ENCODE results near the gene FBXL19.

DNA sequence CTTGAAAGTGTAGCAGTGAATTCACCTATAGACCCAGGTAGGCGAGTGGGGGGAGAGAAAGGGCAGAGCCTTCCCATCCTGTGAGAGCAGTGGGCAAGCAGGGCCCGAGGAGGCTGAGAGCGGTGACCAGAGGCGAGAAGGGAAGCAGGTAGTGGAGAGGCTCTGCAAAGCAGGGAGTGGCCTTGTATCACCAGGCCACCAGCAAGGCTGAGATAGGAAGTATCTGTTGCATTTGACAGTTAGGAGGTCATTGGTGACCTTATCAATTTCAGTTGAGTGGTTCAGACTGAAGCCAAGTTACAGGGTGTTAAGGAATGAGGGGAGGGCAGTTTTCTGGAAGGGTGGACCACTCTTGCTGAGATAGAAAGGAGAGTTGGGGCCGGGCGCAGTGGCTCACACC lies 51.0 kb downstream of the FBXL19 start:
- TF ChIP-seq EZH2phosphoT487 (IDR thresholded peaks at IDR 0.05; ENCODE audit: borderline replicate concordance, low read length), result no peak
- TF ChIP-seq, protein P1, sequence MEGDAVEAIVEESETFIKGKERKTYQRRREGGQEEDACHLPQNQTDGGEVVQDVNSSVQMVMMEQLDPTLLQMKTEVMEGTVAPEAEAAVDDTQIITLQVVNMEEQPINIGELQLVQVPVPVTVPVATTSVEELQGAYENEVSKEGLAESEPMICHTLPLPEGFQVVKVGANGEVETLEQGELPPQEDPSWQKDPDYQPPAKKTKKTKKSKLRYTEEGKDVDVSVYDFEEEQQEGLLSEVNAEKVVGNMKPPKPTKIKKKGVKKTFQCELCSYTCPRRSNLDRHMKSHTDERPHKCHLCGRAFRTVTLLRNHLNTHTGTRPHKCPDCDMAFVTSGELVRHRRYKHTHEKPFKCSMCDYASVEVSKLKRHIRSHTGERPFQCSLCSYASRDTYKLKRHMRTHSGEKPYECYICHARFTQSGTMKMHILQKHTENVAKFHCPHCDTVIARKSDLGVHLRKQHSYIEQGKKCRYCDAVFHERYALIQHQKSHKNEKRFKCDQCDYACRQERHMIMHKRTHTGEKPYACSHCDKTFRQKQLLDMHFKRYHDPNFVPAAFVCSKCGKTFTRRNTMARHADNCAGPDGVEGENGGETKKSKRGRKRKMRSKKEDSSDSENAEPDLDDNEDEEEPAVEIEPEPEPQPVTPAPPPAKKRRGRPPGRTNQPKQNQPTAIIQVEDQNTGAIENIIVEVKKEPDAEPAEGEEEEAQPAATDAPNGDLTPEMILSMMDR (IDR thresholded peaks at IDR 0.05; ENCODE audit: low read depth, low read length, poor library complexity, severe bottlenecking), result no peak

Data from DOHH2 (cell line).